SIG-M5 (cell line): ENCODE measurements around the gene BRD4.
"Not testable (repeated sequence)": the region's sequence is repeated elsewhere in the genome, so short reads cannot be mapped to it uniquely, and the experiment has no call there.

Experiments
- DNase-seq: peaks from one replicate; lab custom pipeline; 2025; lab: John Stamatoyannopoulos, UW

BRD4 gene

DNA sequence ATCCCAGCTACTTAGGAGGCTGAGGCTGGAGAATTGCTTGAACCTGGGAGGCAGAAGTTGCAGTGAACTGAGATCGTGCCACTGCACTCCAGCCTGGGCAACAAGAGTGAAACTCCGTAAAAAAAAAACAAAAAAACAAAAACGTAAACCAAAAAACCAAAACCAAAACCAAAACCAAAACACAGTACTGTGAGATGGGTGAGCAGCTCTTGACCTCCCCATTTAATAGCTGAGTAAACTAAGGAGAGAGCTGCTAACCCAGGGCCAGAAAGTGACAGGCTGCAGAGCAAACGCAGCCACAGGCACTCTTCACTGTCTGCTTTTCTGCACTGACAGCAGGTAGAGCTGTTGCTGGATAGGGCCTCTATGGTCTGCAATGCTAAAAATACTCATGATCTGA lies 27.7 kb upstream of the BRD4 start:
- DNase-seq: not testable (repeated sequence)

DNA sequence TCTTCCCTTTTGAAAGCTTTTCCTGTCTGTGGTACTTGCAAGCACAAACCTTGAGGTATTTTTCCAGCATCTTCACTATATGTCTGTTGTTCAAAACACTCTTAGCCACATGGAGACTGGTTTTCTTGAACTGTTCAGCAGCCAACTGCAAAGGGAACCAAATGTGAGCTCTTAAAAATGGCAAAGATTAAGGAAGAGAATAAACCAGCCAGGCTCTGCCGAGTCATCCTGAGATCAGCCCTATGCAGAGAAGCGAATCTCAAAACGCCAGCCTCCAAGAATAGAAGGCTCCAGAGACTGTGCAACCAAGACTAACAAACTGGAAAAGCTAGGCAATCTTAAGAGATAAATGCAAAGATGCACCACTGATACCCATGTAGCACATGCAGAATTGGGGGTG lies 26.6 kb upstream of the BRD4 start:
- no peak for DNase-seq

DNA sequence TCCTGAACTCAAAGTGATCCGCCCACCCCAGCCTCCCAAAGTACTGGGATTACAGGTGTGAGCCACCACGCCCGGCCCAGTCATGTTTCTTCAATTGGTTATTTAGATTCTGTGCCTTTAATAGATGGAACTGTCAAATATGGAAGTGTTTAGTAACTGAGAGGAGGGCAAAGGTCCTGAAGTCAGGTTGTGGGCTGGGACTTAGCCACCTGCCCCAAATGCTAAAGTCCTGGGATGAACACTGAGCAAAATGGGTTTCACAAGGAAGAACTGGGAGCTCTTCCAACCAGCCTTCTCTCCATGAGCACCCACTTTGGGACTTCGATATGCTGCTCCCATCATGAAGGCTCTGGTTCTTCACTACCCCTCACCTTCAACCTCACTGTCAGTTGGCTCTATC lies 25.6 kb upstream of the BRD4 start:
- DNase-seq: no peak

DNA sequence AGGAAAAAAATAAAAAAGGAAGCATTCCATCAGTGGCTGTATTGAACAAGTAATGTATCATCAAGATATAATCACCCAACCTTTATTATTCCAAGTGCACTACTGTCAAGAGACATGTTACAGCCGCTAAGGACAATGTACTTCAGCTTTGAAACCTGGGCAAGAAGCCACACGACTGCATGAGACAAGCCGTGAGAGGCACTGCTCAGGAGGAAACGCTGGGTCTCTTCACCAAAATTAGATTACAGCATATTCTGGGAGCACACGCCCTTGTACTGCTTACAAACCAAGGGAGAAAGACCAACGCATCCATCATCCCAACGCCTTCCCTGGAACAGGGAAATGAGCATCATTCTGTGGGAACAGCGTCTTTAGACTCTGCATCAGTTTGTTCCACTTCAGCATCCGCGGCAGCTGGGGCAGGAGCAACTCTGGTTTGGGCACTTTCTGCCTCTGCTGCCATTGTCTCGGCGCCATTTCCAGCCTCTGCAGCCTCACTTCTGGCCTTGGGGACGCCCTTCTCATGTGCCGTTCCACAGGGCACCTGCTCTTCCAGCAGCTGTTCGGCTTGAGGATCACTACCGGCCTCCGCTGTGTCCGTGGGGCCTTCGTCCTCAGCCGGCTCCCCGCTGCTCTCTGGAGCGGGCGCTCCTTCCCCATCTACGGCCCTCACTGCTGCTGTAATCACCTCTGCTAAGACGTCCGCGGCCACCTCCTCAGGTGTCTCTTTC lies 22.4 kb upstream of the BRD4 start:
- DNase-seq: no peak

DNA sequence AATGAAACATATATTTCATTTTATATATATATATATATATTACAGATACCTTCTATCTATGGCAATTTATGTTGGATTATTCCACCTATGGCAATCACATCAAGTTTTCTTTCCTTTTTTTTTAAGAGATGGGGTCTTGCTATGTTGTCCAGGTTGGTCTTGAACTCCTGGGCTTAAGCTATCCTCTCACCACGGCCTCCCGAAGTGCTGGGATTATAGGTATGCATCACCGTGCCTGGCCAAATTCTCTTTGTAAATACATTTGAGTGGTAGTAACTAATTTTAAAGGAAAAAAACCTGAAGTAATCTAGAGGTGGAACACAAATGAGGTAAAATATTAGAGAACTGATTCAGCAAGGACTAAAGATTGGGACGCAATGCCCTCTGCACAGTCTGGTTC lies 21.6 kb upstream of the BRD4 start:
- DNase-seq: no peak

DNA sequence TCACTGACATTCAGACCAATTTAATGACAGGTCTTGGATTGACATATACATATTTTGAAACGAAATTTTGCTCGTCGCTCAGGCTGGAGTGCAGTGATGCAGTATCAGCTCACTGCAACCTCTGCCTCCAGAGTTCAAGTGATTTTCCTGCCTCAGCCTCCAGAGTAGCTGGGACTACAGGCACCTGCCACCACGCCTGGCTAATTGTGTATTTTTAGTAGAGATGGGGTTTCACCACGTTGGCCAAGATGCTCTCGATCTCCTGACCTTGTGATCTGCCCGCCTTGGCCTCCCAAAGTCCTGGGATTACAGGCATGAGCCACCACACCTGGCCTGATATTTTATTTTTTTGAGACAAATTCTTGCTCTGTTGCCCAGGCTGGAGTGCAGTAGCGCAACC lies 20.2 kb upstream of the BRD4 start:
- not testable (repeated sequence) for DNase-seq

DNA sequence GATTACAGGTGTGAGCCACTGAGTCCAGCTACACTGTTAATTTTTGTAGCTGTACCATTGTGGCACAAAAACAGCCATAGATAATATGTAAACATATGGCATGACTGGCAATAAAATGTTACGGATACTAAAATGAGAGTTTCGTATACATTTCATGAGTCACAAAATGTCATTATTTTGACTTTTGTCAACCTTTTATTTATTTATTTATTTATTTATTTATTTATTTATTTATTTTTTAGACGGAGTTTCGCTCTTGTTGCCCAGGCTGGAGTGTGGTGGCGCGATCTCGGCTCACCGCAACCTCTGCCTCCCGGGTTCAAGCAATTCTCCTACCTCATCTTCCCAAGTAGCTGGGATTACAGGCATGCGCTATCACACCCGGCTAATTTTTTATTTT lies 9.0 kb upstream of the BRD4 start:
- not testable (repeated sequence) for DNase-seq

DNA sequence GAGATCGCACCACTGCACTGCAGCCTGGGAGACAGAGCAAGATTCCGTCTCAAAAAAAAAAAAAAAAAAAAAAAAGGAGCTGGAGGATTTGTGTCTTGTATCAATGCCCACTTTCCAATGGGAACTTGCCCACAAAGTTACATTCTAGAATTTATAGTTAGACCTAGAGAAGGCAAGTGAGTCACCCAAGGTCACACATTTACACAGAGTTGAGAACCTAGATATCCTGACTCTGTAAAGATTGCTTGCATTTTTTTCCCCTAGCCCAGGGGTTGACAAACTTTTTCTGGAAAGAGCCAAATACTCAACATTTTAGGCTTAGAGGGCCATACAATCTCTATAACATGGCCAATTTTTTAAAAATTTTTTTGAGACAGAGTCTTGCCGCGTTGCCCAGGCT lies 7.7 kb upstream of the BRD4 start:
- no peak for DNase-seq

DNA sequence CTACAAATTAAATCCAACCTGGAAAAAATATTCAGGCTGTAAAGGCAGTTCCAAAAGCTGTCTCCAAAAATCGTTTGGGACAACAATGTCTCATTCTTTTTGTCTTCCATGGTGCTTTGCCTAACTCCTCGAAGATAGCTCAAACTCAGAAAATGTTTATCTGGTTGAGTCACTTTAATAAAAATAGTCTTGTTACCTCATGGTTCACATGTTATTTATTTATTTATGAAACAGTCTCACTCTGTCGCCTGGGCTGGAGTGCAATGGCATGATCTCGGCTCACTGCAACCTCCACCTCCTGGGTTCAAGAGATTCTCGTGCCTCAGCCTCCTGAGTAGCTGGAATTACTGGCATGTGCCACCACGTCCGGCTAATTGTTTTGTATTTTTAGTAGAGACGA lies 4.9 kb upstream of the BRD4 start:
- no peak for DNase-seq

DNA sequence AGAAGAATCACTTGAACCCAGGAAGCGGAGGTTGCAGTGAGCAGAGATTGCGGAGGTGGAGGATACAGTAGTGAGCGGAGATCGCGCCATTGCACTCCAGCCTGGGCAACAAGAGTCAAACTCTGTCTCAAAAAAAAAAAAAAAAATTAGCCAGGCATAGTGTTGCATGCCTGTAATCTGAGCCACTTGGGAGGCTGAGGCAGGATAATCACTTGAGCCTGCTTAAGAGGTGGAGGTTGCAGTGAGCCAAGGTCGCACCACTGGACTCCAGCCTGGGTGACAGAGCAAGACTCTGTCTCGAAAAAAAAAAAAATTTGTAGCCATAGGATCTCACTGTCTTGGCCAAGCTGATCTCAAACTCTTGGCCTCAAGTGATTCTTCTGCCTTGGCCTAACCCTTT lies 3.7 kb upstream of the BRD4 start:
- DNase-seq: not testable (repeated sequence)

DNA sequence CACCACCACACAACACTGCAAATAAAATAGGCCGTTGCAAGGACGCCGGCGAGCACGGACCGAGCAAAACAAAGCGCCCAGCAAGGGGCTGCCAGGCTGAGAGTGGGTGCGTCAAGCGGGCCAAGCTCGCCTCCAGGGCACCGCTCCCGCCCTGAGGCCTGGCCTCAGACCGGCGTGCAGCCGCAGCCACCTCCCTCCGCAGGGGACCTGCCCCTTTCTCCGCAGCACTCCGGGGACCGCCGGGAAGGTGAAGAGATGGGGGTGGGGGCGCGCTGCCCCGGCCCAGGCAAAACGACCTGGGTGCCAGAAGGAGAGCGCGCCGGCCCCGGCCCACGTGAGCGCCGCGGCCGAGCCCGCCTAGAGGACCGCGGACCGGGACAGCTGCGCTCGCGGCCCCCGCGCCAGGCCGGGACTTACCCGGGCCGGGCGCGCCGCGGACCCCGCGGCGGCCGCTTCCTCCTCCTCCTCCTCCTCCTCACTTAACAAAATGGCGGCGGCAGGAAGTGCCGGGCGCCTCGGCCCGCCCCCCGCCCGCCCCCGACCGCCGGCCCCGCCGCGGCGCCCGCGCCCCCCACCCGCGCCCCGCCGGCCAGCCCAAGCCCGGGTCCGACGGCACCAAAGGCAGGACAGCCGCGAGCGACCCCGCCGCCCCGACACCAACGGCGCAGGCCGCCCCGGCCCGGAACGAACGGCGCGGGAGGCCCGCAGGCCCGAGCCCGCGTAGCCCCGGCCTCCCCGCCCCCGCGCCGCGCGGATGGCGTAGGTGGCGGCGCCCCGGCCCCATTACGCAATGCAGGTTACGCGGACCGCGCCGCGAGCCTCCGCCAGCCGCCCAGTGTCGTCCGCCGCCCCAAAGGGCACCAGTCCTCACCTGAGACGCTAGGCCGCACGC lies 674 bp downstream of the BRD4 start:
- no peak for DNase-seq

DNA sequence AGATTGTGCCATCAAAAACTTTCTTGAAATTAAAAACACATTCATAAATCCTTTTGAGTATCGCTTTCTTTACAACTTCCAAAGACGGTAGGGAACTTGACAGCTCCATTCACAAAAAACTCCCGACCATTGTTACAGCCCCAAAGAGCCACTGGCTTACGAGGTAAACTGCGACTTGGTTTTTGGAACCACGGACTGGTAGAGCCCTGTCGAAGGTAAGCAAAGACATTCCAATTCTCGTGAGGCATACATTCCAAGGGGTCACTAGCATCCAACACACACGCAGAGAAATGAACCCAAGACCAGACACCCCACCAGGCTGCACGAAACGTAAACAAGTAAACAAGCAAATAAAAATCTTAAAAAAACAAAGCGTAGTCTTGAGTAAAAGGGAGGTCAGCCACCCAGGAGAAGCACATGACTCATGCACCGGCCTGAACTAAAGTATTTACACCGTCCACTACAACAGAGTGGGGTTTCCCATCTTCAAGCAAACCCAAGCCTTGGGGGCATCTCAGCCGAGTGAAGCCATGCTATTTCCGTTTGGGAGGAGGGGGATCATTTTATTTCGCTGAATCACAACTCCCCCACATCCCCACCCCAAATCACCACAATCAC lies 1.4 kb downstream of the BRD4 start:
- DNase-seq: no peak

DNA sequence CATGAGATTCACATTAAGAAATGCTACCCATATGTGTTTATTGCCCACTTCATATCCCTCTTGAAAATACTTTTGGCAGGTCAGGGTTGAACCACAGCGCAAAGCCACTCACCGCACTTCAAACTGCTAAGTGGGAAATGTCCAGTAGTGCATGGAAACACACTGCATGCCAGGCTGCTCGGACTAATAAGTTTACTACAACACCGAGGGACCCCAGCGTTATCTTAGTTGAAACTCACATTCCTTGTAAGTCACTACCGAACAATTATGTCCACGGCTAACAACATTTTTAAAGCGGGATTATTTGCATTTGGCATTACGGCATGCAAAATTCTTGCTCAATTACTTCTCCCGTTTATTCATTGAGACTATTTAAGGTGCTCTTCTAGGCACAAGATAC lies 4.0 kb downstream of the BRD4 start:
- DNase-seq: no peak

DNA sequence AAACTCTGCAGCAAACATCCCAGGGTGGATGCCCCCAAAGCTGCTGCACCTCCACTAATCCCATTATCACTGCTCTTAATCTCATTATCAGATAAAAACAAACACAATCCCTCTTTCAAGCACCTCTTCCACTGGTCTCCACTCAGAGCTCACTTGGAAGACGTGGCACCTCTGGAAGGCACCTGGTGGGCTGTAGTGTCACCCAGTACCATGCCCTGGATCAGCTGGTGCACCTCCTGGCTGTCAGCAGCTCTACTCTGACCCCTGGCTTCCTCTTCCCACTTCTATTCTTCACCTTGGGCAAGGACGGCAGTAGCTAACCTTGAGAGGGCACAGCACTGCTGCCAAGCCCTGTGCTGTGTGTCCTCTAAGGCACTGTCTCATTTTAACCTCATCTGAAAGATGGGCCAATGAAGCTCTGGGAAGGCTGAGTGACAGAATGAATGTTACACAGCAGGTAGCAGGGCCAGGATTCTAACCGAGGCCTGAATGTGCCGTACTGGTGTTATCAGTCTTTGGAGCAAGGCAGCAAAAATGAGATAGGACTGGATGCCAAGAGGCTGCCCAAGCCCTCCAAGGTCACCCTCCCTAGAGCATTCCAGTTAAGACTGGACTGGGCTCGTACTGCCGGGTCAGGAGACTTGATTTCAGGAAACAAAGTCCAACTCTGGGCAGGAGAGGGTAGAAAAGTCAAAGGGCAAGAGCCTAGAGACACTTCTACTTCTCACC lies 7.4 kb downstream of the BRD4 start:
- DNase-seq: no peak

DNA sequence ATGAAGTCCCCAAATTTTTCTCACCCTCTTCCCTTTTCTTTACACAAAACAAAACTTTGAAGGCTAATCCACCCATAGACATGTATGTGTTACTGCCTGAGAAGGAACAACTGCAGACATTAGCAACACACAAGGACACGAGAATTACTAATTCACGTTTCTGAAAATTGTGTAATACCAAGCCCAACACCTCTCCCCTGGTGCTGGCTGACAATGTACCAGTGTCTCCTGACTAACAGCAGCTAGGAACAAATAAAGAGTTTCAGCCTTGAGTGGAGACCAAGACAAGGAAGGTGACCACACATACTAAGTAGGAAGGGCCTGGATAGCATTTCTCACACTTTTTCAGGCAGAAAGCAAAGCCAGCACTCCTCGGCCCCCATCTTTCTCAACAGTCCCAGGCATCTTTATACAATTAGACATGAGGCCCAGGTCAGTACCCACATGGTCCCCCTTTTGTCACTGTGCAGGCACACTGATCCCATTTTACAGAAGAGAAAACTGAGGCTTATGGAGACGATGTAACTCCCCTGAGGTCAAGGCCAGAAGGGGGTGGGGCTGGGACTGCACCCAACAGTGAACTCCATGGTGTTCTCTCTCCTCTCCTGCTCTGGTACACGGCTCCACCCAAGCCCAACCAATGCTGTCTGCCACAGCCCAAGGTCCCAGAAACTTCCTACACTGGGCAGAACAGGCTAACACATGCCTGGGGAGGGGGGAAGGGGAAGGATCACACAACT lies 8.7 kb downstream of the BRD4 start:
- DNase-seq: peak; percentile 34

DNA sequence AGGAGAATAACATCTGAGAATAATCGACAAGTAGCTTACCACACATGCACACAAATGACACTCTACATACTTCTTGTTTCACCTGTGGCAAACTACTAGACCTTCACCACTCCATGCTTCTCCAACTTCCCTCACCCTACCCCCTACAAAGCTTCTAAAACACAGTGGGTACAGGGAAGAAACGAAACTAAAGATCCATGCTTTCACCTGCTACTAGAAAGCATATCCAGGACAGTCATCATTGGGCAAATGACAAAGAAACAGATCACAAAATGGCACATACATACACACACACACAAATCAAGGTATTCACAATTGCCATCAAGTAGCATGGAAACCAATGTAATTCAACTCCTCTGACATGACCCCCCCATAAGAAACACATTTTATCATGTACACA lies 10.6 kb downstream of the BRD4 start:
- DNase-seq: no peak

DNA sequence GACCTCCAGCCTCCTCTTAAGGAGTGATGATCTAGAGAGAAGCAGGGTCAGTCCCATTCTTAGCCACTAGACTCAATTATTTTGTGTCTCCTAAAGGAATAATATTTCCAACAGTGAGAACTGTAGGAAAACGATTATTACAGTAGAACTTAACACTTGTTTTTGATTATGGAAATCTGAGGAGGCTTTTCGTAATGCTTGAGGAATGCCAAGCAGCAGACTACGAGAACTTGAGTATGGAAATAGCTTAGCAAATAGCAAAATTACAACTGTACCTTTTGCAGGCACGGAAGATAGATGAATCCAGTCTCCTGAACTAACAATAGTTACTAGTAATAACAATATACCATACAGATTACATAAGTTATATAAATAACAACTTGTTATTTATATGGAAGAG lies 12.2 kb downstream of the BRD4 start:
- no peak for DNase-seq

DNA sequence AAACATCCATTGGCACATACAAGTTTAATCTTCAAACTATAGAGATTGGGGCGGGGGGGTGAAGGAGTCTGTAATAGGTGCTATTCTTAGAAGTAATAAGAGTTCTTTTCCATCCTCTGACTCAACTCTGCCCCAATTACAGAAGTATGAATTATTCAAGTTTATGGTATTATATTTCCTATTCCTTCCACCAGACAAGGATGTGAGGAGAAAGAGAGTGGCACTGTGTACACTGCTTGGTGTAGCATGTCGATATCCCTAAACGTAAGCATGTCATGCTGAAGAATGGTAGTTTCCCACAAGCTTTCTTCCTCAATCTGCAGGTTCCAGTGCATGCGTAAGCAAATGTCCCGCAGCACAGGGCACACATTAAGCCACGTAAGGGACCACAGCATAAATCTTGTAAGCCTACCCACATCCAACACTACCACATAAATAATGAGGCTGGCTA lies 14.1 kb downstream of the BRD4 start:
- no peak for DNase-seq

DNA sequence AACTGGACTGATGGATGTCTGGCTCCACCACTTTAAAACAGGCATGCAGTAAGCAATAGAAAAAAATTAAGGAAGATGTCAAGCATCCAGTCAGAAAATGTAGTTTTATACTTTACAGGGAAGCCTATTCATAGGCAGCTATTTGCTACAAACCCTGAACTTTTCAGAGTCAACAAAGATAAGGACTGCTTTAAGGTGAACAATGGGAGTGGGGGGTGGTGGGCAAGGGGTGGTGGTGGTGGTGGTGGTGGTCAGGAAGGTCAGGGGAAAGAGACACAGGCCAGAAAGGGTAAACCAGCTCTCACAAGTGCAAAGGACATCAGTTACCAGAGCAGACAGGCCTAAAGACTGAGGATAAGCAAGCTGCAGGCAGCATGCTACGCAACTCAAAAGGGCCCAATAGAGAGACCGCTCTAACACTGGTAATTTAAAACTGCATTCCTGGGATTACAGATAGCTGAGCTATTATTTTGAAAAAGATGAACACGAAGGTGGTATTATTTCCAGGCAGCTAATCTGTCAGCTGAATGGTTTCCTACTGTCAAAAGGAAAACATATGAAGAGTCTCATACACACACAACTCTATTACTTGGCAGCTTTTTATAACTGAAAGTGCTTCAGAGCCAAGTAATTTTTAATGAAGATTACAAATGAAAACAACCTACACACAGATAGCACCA lies 14.8 kb downstream of the BRD4 start:
- DNase-seq: no peak

DNA sequence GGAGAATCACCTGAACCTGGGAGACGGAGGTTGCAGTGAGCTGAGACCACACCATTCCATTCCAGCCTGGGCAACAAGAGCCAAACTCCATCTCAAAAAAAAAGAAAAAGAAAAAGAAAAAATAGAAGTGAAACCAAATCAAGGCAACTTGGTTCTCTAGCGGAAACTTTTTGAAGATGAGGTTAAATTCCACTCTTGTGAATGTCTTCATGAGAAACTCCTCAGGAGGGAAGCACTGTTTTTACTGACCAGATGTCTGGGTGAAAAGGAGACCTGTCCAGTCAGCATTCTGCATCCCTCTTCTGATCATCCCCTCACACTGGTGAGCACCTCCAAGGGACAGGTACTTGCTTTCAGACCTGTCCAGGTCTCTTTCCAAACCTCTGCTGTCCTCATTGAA lies 15.8 kb downstream of the BRD4 start:
- DNase-seq: no peak

DNA sequence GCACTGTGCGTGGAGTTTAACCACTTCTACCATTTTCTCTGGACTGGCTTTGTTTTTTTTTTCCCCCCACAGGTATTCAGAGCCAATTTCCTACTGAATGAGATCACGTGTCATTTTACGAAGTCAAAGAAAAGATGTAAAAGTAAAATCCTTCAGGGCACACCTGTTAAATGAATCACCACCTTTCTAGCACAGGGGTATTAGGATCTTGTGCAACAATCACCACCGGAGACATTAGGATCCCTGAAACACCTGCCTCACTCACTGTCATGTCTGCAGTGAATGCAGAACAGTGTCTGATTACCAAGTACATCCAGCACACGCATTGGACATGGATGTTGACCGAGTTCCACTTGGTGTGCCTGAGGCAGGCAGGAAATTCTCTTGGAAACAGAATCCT lies 17.2 kb downstream of the BRD4 start:
- DNase-seq: no peak
